GM23338 (cell line): ENCODE data around the gene VMP1. TPM values are rescaled to one million over a fixed set of nuclear protein-coding genes. Genes with fewer than 3 reads are reported as not detected.

Experiments used
- ATAC-seq: fragments of 200-7000 bp; cut with Tn5 transposase; 3 replicates; pipeline ENCODE4 v1.9.1; 2020
- DNase-seq: peaks from one replicate; pipeline ENCODE4 v3.0.0-alpha.2; 2015; ENCODE audit warnings: low spot score
- H2AFZ ChIP-seq: fragments of 200-600 bp; sonication (generic); 2 replicates; pipeline ENCODE4 v1.8.0; 2016; ENCODE audit warnings: antibody characterized with exemption, mild to moderate bottlenecking, moderate library complexity
- H3F3A ChIP-seq: fragments of 200-600 bp; sonication (generic); replicated peaks from 2 replicates; pipeline ENCODE4 v1.8.0; 2017; ENCODE audit warnings: antibody characterized with exemption, mixed run types, low read depth
- H3K27ac ChIP-seq: fragments of 200-600 bp; sonication (generic); 2 replicates; pipeline ENCODE4 v1.6.1; 2016; ENCODE audit warnings: low read depth
- H3K27me3 ChIP-seq: fragments of 200-600 bp; sonication (generic); 2 replicates; pipeline ENCODE4 v1.8.0; 2016; ENCODE audit warnings: mild to moderate bottlenecking, mixed run types, moderate library complexity; ENCODE audit not compliant: insufficient read depth
- H3K36me3 ChIP-seq: fragments of 200-600 bp; sonication (generic); 2 replicates; pipeline ENCODE4 v1.8.0; 2016; ENCODE audit warnings: mild to moderate bottlenecking; ENCODE audit not compliant: insufficient read depth
- H3K4me1 ChIP-seq: fragments of 200-600 bp; sonication (generic); 2 replicates; pipeline ENCODE4 v1.8.0; 2016; ENCODE audit warnings: mild to moderate bottlenecking, moderate library complexity; ENCODE audit not compliant: insufficient read depth
- H3K4me2 ChIP-seq: fragments of 200-600 bp; sonication (generic); 2 replicates; pipeline ENCODE4 v1.7.1; 2017; ENCODE audit warnings: mixed run types
- H3K4me3 ChIP-seq: fragments of 200-600 bp; sonication (generic); 2 replicates; pipeline ENCODE4 v1.6.1; 2016; ENCODE audit warnings: mixed run types
- H3K79me2 ChIP-seq: fragments of 200-600 bp; sonication (generic); replicated peaks from 2 replicates; pipeline ENCODE4 v1.8.0; 2017; ENCODE audit warnings: mild to moderate bottlenecking; ENCODE audit not compliant: insufficient read depth
- H3K9me2 ChIP-seq: fragments of 200-600 bp; sonication (generic); 2 replicates; pipeline ENCODE4 v1.8.0; 2017; ENCODE audit not compliant: insufficient read depth
- H4K20me1 ChIP-seq: fragments of 200-600 bp; sonication (generic); replicated peaks from 2 replicates; pipeline ENCODE4 v1.8.0; 2017; ENCODE audit warnings: mild to moderate bottlenecking; ENCODE audit not compliant: insufficient read depth
- H3K27ac Mint-ChIP-seq: 2 replicates; pipeline ENCODE4 v1.8.0; 2020; ENCODE audit warnings: inconsistent platforms, mild to moderate bottlenecking, moderate library complexity, mixed read lengths
- H3K27me3 Mint-ChIP-seq: 3 replicates; pipeline ENCODE4 v1.8.0; 2022; ENCODE audit warnings: low read depth, mild to moderate bottlenecking, moderate library complexity, mixed read lengths, inconsistent platforms; ENCODE audit not compliant: insufficient read depth, poor library complexity
- H3K36me3 Mint-ChIP-seq: 3 replicates; pipeline ENCODE4 v1.8.0; 2021; ENCODE audit warnings: low read depth, mild to moderate bottlenecking, inconsistent platforms, moderate library complexity, mixed read lengths
- H3K4me1 Mint-ChIP-seq: 3 replicates; pipeline ENCODE4 v1.8.0; 2020; ENCODE audit warnings: mild to moderate bottlenecking, inconsistent platforms, mixed read lengths
- H3K4me3 Mint-ChIP-seq: 3 replicates; pipeline ENCODE4 v1.8.0; 2021; ENCODE audit warnings: moderate library complexity, mild to moderate bottlenecking, inconsistent platforms, mixed read lengths
- H3K9me3 Mint-ChIP-seq: 3 replicates; pipeline ENCODE4 v1.8.0; 2020; ENCODE audit warnings: moderate library complexity, mild to moderate bottlenecking, inconsistent platforms, mixed read lengths
- CTCF ChIP-seq, 2 experiments: fragments of 200-600 bp in 1 of 2; sonication (generic) in 1 of 2; conservative IDR thresholded peaks; 2 replicates each; pipeline versions ENCODE4 v1.5.1 to v1.6.1; 2016 to 2017; ENCODE audit warnings: antibody characterized with exemption in 2 of 2, low read depth in 2 of 2, mild to moderate bottlenecking in 2 of 2, moderate library complexity in 1 of 2
- ETS1 ChIP-seq: IDR thresholded peaks from 2 replicates; pipeline ENCODE4 v1.6.1; 2016; ENCODE audit warnings: antibody characterized with exemption
- EZH2 ChIP-seq: fragments of 200-600 bp; sonication (generic); IDR thresholded peaks from one replicate; pipeline ENCODE4 v1.8.0; 2017; ENCODE audit warnings: antibody characterized with exemption, mild to moderate bottlenecking, low read depth; ENCODE audit not compliant: unreplicated experiment
- EZH2phosphoT487 ChIP-seq: fragments of 200-600 bp; sonication (generic); IDR thresholded peaks from one replicate; pipeline ENCODE4 v1.8.1; 2018; ENCODE audit warnings: antibody characterized with exemption; ENCODE audit not compliant: unreplicated experiment
- POLR2AphosphoS5 ChIP-seq: IDR thresholded peaks from 2 replicates; pipeline ENCODE4 v1.6.1; 2016; ENCODE audit warnings: antibody characterized with exemption, low read depth
- REST ChIP-seq: IDR thresholded peaks from one replicate; pipeline ENCODE4 v1.6.1; 2018; ENCODE audit warnings: antibody characterized with exemption; ENCODE audit not compliant: unreplicated experiment
- ZNF114 ChIP-seq: fragments of 250-450 bp; sonication (Bioruptor Pico); IDR thresholded peaks from 2 replicates; pipeline ENCODE4 v1.5.0; 2020; ENCODE audit warnings: mild to moderate bottlenecking, moderate library complexity
- ZNF331 ChIP-seq: fragments of 250-450 bp; sonication (Bioruptor Pico); IDR thresholded peaks from 2 replicates; pipeline ENCODE4 v1.5.0; 2020; ENCODE audit warnings: low read depth, mild to moderate bottlenecking, moderate library complexity
- ZNF462 ChIP-seq: fragments of 250-450 bp; sonication (Bioruptor Pico); IDR thresholded peaks from 2 replicates; pipeline ENCODE4 v1.5.0; 2020; ENCODE audit warnings: mild to moderate bottlenecking, moderate library complexity
- polyA plus RNA-seq: library from polyadenylated mRNA; unstranded; fragments of >200 nt; fragmentation: Nextera tagmentation; extraction: Ambion mirVana; gene quantifications from 2 replicates; pipeline ENCODE4 v1.2.1, GENCODE V29; 2016
- total RNA-seq: library from RNA; depleted of rRNA; stranded (reverse); fragments of >200 nt; shearing (Covaris generic); gene quantifications from 2 replicates; pipeline ENCODE4 v1.2.3, GENCODE V29; 2014

The VMP1 gene
- total and polyA plus RNA-seq, 2 experiments from 2014 or later, result 70.1 to 112 TPM

GRCh38 chr17:59675231-59675630, 32.2 kb upstream of the VMP1 start (continued):
- TF ChIP-seq ZNF462 (CRISPR knock-in tag) (no peak), ZNF114 (CRISPR knock-in tag) (no peak), EZH2phosphoT487 (no peak), POLR2AphosphoS5 (no peak)

GRCh38 chr17:59676716-59677115, 30.7 kb upstream of the VMP1 start:
- H3K79me2 ChIP-seq, result no peaks in the 10 kb centered on the region
- H3K36me3 Mint-ChIP-seq, result peaks cover 75% of the 10 kb centered on the region
- H3K27ac ChIP-seq, result no peak overlapping the region
- TF ChIP-seq POLR2AphosphoS5 (no peak), EZH2 (no peak), CTCF (conservative IDR thresholded peaks at IDR 0.05; ENCODE audit: low read depth in 2 of 2) (no peak), ZNF331 (CRISPR knock-in tag) (no peak), ETS1 (no peak), REST (no peak)

More at GRCh38 chr17:59676716-59677115, 30.7 kb upstream of the VMP1 start:
- Mint-ChIP-seq H3K27ac (no peak overlapping the region), H3K27me3 (no peaks in the 10 kb centered on the region), H3K4me1 (no peaks in the 10 kb centered on the region), H3K4me3 (no peak overlapping the region), H3K9me3 (no peaks in the 10 kb centered on the region)
- no peak for ATAC-seq
- H3K4me2 ChIP-seq, result no peak overlapping the region
- no peak overlapping the region for H2AFZ ChIP-seq
- H4K20me1 ChIP-seq, result peaks cover 7% of the 10 kb centered on the region; the same call in 1 of the 2 replicates
- no peaks in the 10 kb centered on the region for H3K27me3 ChIP-seq
- H3K36me3 ChIP-seq, result peaks cover 74% of the 10 kb centered on the region
- H3K9me2 ChIP-seq, result no peaks in the 10 kb centered on the region
- H3K4me1 ChIP-seq, result no peaks in the 10 kb centered on the region
- no peak overlapping the region for H3K4me3 ChIP-seq
- DNase-seq, result no peak
- H3F3A ChIP-seq, result 0 out of 2 replicates have a peak, but pooled peaks cover 3% of the 10 kb centered on the region
